ENCODE measurements around the gene MAP4K4. TPM values are rescaled to one million over a fixed set of nuclear protein-coding genes. Genes with fewer than 3 reads are reported as not detected.

The MAP4K4 gene
- polyA plus RNA-seq, 1 experiment, result 53.5 TPM

- H3K36me3 ChIP-seq (ENCODE audit: control insufficient read depth, insufficient read depth, low read length), result no peaks in the 10 kb centered on the region
- POLR2A ChIA-PET, result no interaction called here
- CTCF ChIA-PET, result interaction anchor here (1.1 kb wide), 1 partner anchor 356 kb away, joined by 3 read pairs; no protein-coding TSS in a partner anchor
- TF ChIP-seq CTCF (IDR thresholded peaks at IDR 0.05; ENCODE audit: insufficient read depth, low read depth, low read length), result no peak
- no peak overlapping the region for H3K4me3 ChIP-seq (ENCODE audit: low read depth, low read length)
- DNase-seq (ENCODE audit: low read depth), result no peak
- no peaks in the 10 kb centered on the region for H3K27me3 ChIP-seq (ENCODE audit: control insufficient read depth, insufficient read depth, low read length)
These were observed 77.6 kb downstream of the MAP4K4 start for GRCh38 chr2:101775092-101775491.

- no peak overlapping the region for H3K4me3 ChIP-seq (ENCODE audit: low read depth, low read length)
- ChIA-PET CTCF (interaction anchor here (0.6 kb wide), 1 partner anchor 21 kb away, joined by 3 read pairs; no protein-coding TSS in a partner anchor), POLR2A (no interaction called here)
- DNase-seq (ENCODE audit: low read depth), result no peak
- TF ChIP-seq CTCF (IDR thresholded peaks at IDR 0.05; ENCODE audit: insufficient read depth, low read depth, low read length), result no peak
- no peaks in the 10 kb centered on the region for H3K27me3 ChIP-seq (ENCODE audit: control insufficient read depth, insufficient read depth, low read length)
- no peaks in the 10 kb centered on the region for H3K36me3 ChIP-seq (ENCODE audit: control insufficient read depth, insufficient read depth, low read length)
These were observed 78.1 kb downstream of the MAP4K4 start for GRCh38 chr2:101775636-101776035.

GRCh38 chr2:101776172-101777043, 78.9 kb downstream of the MAP4K4 start:
- Histone ChIP-seq H3K4me3 (ENCODE audit: low read depth, low read length) (no peak overlapping the region), H3K27me3 (ENCODE audit: control insufficient read depth, insufficient read depth, low read length) (no peaks in the 10 kb centered on the region), H3K36me3 (ENCODE audit: control insufficient read depth, insufficient read depth, low read length) (no peaks in the 10 kb centered on the region)
- POLR2A ChIA-PET, result no interaction called here
- DNase-seq (ENCODE audit: low read depth), result no peak
- CTCF ChIA-PET, result interaction anchor here (0.6 to 1.5 kb wide), 2 partner anchors 14 to 21 kb away, joined by 3 to 4 read pairs; no protein-coding TSS in a partner anchor
- 0 out of 2 replicates have a peak, but pooled peaks have one; percentile 10 for TF ChIP-seq CTCF (IDR thresholded peaks at IDR 0.05; ENCODE audit: insufficient read depth, low read depth, low read length)

- Histone ChIP-seq H3K36me3 (ENCODE audit: control insufficient read depth, insufficient read depth, low read length) (no peaks in the 10 kb centered on the region), H3K4me3 (ENCODE audit: low read depth, low read length) (no peak overlapping the region), H3K27me3 (ENCODE audit: control insufficient read depth, insufficient read depth, low read length) (no peaks in the 10 kb centered on the region)
- no peak for TF ChIP-seq CTCF (IDR thresholded peaks at IDR 0.05; ENCODE audit: insufficient read depth, low read depth, low read length)
- ChIA-PET CTCF (interaction anchor here (1.5 kb wide), 1 partner anchor 15 kb away, joined by 4 read pairs; no protein-coding TSS in a partner anchor), POLR2A (no interaction called here)
- DNase-seq (ENCODE audit: low read depth), result no peak
These were observed 79.8 kb downstream of the MAP4K4 start for GRCh38 chr2:101777337-101777736.

GRCh38 chr2:101778102-101778501, 80.6 kb downstream of the MAP4K4 start:
- ChIA-PET CTCF (interaction anchor here (1.5 kb wide), 1 partner anchor 15 kb away, joined by 4 read pairs; no protein-coding TSS in a partner anchor), POLR2A (no interaction called here)
- DNase-seq (ENCODE audit: low read depth), result no peak
- Histone ChIP-seq H3K36me3 (ENCODE audit: control insufficient read depth, insufficient read depth, low read length) (no peaks in the 10 kb centered on the region), H3K4me3 (ENCODE audit: low read depth, low read length) (no peak overlapping the region), H3K27me3 (ENCODE audit: control insufficient read depth, insufficient read depth, low read length) (no peaks in the 10 kb centered on the region)
- no peak for TF ChIP-seq CTCF (IDR thresholded peaks at IDR 0.05; ENCODE audit: insufficient read depth, low read depth, low read length)

Data from BJ (cell line).